Activated CD4-positive, alpha-beta memory T cell treated with anti-CD3 and anti-CD28 coated beads for 36 hours (primary cell): Measurements from ENCODE around the gene FASTKD3. TPM values are rescaled to one million over a fixed set of nuclear protein-coding genes. Genes with fewer than 3 reads are reported as not detected.
"Not testable (repeated sequence)": the region's sequence is repeated elsewhere in the genome, so short reads cannot be mapped to it uniquely, and the experiment has no call there.

Experiments
- CTCF ChIA-PET: fragments of 350-600 bp; sonication (Branson Sonifier 250); formaldehyde crosslinking; loops from one replicate; lab custom pipeline; 2021; ENCODE audit warnings: antibody characterized with exemption, inconsistent platforms; lab: Charles Lee
- POLR2A ChIA-PET: fragments of 350-600 bp; sonication (Branson Sonifier 250); formaldehyde crosslinking; loops from one replicate; lab custom pipeline; 2021; ENCODE audit warnings: antibody characterized with exemption; lab: Charles Lee
- DNase-seq: peaks from one replicate; pipeline ENCODE4 v3.0.0-alpha.2; 2020
- H3K27ac Mint-ChIP-seq: one replicate; pipeline ENCODE4 v1.8.0; 2021; ENCODE audit warnings: mixed read lengths
- H3K27me3 Mint-ChIP-seq: one replicate; pipeline ENCODE4 v1.8.0; 2021; ENCODE audit warnings: mixed read lengths
- H3K36me3 Mint-ChIP-seq: one replicate; pipeline ENCODE4 v1.8.0; 2021; ENCODE audit warnings: mixed read lengths
- H3K4me1 Mint-ChIP-seq: one replicate; pipeline ENCODE4 v1.8.0; 2021; ENCODE audit warnings: low read depth, mixed read lengths
- H3K4me3 Mint-ChIP-seq: one replicate; pipeline ENCODE4 v1.8.0; 2021; ENCODE audit warnings: mild to moderate bottlenecking, mixed read lengths
- H3K9me3 Mint-ChIP-seq: one replicate; pipeline ENCODE4 v1.8.0; 2021; ENCODE audit warnings: mixed read lengths
- intact Hi-C: fragments of 100-400 bp; cut with micrococcal nuclease; formaldehyde crosslinking; loops from one replicate; pipeline ENCODE4 v1.15.1; 2023
- total RNA-seq, 2 experiments: library from RNA; stranded (reverse); gene quantifications; one replicate each; pipeline ENCODE4 v1.2.3, GENCODE V29; 2021

FASTKD3 gene, protein sequence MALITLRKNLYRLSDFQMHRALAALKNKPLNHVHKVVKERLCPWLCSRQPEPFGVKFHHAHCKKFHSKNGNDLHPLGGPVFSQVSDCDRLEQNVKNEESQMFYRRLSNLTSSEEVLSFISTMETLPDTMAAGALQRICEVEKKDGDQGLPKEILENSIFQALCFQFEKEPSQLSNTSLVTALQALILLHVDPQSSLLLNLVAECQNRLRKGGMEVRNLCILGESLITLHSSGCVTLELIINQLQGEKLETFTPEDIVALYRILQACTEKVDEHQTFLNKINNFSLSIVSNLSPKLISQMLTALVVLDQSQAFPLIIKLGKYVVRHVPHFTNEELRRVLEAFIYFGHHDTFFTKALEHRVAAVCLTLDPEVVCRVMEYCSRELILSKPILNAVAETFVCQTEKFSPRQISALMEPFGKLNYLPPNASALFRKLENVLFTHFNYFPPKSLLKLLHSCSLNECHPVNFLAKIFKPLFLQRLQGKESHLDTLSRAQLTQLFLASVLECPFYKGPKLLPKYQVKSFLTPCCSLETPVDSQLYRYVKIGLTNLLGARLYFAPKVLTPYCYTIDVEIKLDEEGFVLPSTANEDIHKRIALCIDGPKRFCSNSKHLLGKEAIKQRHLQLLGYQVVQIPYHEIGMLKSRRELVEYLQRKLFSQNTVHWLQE
- total RNA-seq, result 1 to 10 TPM; 6.9 to 7.5 TPM

DNA sequence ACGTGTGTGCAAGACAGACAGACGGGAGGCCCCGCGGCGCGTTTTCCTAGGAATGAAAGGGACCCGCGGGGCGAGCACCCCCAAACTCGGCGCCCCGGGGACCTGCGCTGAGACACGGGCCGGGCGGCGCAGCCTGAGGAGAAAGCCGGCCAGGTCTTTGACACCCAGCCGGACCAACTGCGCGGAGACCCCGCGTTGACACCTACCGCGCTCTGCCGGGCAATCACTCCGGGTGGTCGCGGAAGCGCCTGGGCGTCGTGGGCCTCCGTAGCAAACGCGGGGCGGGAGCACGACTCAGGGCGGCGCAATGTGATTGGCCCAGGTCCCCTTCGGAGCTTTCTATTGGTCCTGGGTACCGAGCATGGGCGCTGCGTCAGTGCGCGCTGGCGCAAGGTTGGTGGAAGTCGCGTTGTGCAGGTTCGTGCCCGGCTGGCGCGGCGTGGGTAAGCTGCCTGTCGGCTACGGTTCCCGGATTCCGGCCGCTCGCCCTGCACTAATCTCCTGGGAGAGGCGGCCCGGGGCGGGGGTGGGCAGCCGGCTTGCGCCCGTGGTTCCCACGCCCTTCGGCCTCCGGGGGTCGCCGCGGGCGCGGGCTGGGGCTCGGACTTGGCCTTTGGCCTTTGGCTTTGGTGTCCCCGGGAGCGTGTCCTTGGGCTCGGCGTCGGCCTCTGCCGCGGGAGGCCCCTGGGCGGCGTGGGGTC lies at the start of gene FASTKD3, which contains the start of gene MTRR:
FASTKD3 (minus strand) TSS at position 259 of the 701 bp plus-strand sequence. CDS start 948 bp downstream, outside the sequence.
MTRR (plus strand) TSS at position 376 of the 701 bp plus-strand sequence. CDS start 1,647 bp downstream, outside the sequence.
- H3K9me3 Mint-ChIP-seq, result no peaks in the 10 kb centered on the region
- H3K4me3 Mint-ChIP-seq, result peak within 1 kb of the TSS; percentile 94
- H3K27me3 Mint-ChIP-seq, result no peaks in the 10 kb centered on the region
- DNase-seq, result peak; percentile 93
- peaks cover 29% of the 10 kb centered on the region for H3K36me3 Mint-ChIP-seq
- ChIA-PET POLR2A (interaction anchor here (0.7 to 2.8 kb wide), 6 partner anchors 9 to 1139 kb away, joined by 3 to 12 read pairs (median 4); no protein-coding TSS in a partner anchor), CTCF (interaction anchor here (0.8 to 3.0 kb wide), 6 partner anchors 9 to 1039 kb away, joined by 3 to 21 read pairs (median 4); no protein-coding TSS in a partner anchor)
- intact Hi-C loops, result loop anchor here (1.0 to 5.0 kb wide), 5 partner anchors 9 to 1236 kb away; partner anchors contain the start of genes NSUN2, SRD5A1 and TENT4A
- peak within 1 kb of the TSS; percentile 80 for H3K27ac Mint-ChIP-seq
- H3K4me1 Mint-ChIP-seq, result peaks cover 72% of the 10 kb centered on the region

DNA sequence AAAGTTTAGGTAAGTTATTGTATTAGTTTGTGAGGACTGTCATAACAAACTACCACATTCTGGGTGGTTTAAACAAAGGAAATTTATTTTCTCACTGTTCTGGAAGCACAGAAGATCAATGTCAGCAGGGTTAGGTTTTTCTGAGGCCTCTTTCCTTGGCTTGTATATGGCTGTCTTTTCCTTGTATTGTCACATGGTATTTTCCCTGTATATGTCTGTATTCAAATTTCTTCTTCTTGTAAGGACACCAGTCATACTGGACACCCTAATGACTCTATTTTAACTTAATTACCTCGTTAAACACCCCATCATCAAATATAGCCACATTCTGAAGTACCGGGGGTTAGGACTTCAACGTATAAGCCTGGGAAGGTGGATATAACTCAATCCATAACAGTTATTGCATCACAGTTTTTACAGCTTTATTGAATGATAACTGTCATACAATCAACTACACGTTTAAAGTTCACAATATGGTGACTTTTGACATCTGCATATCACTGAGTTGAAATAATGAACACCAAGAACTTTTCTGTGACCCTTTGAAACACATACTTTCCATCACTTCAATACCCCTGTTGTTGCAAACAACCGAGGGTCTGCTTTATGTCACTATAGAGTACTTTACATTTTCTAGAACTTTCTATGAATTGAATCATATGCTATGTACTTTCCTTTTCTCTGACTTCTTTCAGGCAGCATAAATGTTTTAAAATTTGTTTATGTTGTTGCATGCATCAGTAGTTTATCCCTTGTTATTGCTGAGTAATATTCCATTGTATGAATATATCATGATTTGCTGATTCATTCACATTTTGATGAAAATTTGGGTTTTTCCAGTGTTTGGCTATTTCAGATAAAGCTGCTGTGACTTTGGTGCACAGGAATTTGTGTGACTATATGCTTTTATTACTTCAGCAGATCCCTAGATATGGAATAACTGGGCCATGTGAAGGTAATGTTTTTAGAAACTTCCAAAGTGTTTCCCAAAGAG lies 48.6 kb upstream of the FASTKD3 start:
- ChIA-PET POLR2A (no interaction called here), CTCF (interaction anchor here (1.7 kb wide), 1 partner anchor 10 kb away, joined by 5 read pairs; no protein-coding TSS in a partner anchor)
- intact Hi-C loops, result no loop called here
- Mint-ChIP-seq H3K27me3 (peaks cover 5% of the 10 kb centered on the region), H3K9me3 (peaks cover 19% of the 10 kb centered on the region), H3K27ac (no peak overlapping the region), H3K4me3 (no peak overlapping the region), H3K36me3 (peaks cover 7% of the 10 kb centered on the region), H3K4me1 (no peaks in the 10 kb centered on the region)
- DNase-seq, result no peak

DNA sequence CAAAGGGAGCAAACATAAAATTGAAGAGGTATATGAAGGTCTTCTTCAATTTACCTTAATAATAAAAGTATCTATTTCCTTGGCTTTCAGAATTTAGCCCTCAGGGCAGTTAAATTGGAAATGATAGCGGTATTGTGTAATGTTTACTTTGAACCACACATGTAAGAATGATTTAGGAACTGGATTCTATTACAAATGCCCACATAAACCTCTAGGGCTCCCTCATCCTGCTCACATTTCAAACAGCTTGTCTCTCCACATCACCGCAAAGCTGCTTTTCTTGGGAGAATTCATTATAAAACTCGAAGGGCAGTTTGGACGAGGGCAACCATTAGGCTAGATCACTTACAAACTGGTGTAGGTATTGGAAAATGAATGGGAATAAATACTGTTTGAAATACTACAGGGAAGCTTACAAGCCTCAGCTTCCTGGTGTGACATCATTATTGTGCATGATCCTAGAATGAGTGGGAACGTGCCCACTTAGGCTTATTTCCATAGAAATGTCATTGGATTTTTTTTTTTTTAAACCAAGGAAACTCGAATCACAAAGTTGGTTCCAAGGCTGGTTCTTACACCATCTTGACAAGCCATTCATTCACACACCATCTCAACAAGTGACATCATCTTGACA lies 47.5 kb upstream of the FASTKD3 start:
- DNase-seq, result no peak
- Mint-ChIP-seq H3K4me1 (no peaks in the 10 kb centered on the region), H3K9me3 (peaks cover 30% of the 10 kb centered on the region), H3K27me3 (peaks cover 5% of the 10 kb centered on the region), H3K4me3 (no peak overlapping the region), H3K27ac (no peak overlapping the region), H3K36me3 (peaks cover 18% of the 10 kb centered on the region)
- intact Hi-C loops, result no loop called here
- POLR2A ChIA-PET, result interaction anchor here (0.6 kb wide), 1 partner anchor 99 kb away, joined by 5 read pairs; no protein-coding TSS in a partner anchor
- CTCF ChIA-PET, result no interaction called here

DNA sequence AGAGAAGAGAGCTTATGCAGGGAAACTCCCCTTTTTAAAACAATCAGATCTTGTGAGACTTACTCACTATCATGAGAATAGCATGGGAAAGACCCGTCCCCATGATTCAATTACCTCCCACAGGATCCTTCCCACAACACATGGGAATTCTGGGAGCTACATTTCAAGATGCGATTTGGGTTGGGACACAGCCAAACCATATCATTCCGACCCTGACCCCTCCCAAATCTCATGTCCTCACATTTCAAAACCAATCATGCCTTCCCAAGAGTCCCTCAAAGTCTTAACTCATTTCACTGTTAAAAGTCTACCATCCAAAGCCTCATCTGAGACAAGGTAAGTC lies 42.6 kb upstream of the FASTKD3 start:
- POLR2A ChIA-PET, H3K4me3 Mint-ChIP-seq, H3K4me1 Mint-ChIP-seq, H3K27me3 Mint-ChIP-seq, H3K27ac Mint-ChIP-seq, DNase-seq, intact Hi-C loops, CTCF ChIA-PET: not testable (repeated sequence)
- H3K9me3 Mint-ChIP-seq, result peaks cover 62% of the 10 kb centered on the region
- H3K36me3 Mint-ChIP-seq, result peaks cover 54% of the 10 kb centered on the region

DNA sequence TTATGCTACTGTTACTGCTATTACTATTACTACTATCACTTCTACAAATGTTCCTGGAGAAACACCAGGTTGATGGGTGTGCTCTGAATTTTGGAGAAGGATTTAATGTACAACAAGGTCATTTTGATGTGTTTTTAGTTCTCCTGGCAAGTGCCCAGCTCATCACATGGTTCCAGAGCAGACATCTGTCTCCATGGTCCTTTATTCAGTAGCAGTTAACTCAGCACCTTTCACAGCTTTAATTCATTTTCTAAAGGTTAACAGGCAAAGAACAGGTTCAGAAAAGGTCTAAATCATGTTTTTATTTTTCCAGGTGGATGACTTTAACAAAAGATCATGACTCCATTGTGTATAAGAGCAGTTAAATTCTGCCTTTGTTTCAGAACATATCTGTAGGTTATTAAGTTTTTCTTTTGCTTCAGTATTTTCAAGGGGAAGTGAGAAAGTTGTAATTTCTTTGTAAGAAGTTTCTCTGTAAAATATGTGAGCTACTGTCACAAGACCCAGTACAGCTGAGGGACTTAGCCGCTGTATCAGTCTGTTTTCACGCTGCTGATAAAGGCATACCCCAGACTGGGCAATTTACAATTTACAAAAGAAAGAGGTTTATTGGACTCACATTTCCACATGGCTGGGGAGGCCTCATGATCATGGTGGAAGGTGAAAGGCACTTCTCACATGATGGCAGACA lies 42.1 kb upstream of the FASTKD3 start:
- Mint-ChIP-seq H3K4me1 (no peaks in the 10 kb centered on the region), H3K4me3 (no peak overlapping the region), H3K27me3 (peaks cover 4% of the 10 kb centered on the region), H3K9me3 (peaks cover 62% of the 10 kb centered on the region), H3K27ac (no peak overlapping the region), H3K36me3 (peaks cover 58% of the 10 kb centered on the region)
- CTCF ChIA-PET, result interaction anchor here (0.6 to 1.4 kb wide), 2 partner anchors 24 to 1297 kb away, joined by 3 to 5 read pairs; no protein-coding TSS in a partner anchor
- DNase-seq, result no peak
- POLR2A ChIA-PET, result interaction anchor here (0.6 kb wide), 1 partner anchor 143 kb away, joined by 5 read pairs; no protein-coding TSS in a partner anchor
- intact Hi-C loops, result no loop called here

DNA sequence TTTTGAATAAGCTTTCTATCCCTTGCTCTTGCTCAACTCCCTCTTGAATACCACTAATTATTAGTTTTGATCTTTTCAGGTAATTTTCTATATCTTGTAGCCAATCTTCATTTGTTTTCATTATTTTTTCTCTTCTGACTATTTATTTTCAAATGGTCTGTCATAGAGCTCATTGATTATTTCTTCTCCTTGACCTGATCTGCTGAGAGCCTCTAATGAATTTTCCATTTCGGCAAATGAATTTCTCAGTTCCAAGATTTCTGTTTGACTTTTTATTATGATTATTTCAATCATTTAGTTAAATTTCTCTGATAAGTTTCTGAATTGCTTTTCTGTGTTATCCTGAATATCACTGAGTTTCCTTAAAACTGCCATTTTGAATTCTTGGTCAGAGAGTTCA lies 39.5 kb upstream of the FASTKD3 start:
- H3K36me3 Mint-ChIP-seq, result peaks cover 82% of the 10 kb centered on the region
- POLR2A ChIA-PET, result no interaction called here
- CTCF ChIA-PET, result interaction anchor here (0.9 kb wide), 1 partner anchor 21 kb away, joined by 3 read pairs; no protein-coding TSS in a partner anchor
- intact Hi-C loops, result no loop called here
- H3K4me1 Mint-ChIP-seq, result peaks cover 10% of the 10 kb centered on the region
- H3K27ac Mint-ChIP-seq, result no peak overlapping the region
- H3K4me3 Mint-ChIP-seq, result no peak overlapping the region
- H3K9me3 Mint-ChIP-seq, result peaks cover 52% of the 10 kb centered on the region
- DNase-seq, result no peak
- H3K27me3 Mint-ChIP-seq, result no peaks in the 10 kb centered on the region

DNA sequence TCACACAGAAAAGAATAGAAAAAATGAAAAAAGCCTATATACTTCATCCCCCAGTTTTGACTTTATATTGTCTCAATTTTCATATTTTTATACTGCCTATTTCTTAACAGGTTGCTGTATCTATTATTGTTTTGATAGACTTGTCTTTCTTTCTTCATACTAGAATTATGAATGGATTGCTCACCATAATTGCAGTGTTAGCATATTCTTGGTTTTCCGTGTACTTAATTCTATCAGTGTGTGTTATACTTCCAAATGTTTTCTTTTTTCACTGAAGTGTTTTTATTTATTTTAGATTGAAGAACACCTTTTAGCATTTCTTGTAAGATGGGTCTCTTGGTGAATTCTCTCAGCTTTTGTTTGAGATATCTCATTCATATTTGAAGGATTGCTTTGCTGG lies 38.8 kb upstream of the FASTKD3 start:
- Mint-ChIP-seq H3K4me1 (peaks cover 12% of the 10 kb centered on the region), H3K4me3 (no peak overlapping the region), H3K36me3 (peaks cover 81% of the 10 kb centered on the region), H3K27me3 (no peaks in the 10 kb centered on the region), H3K27ac (no peak overlapping the region), H3K9me3 (peaks cover 45% of the 10 kb centered on the region)
- intact Hi-C loops, result no loop called here
- POLR2A ChIA-PET, result no interaction called here
- no peak for DNase-seq
- CTCF ChIA-PET, result interaction anchor here (0.9 kb wide), 1 partner anchor 21 kb away, joined by 3 read pairs; no protein-coding TSS in a partner anchor

DNA sequence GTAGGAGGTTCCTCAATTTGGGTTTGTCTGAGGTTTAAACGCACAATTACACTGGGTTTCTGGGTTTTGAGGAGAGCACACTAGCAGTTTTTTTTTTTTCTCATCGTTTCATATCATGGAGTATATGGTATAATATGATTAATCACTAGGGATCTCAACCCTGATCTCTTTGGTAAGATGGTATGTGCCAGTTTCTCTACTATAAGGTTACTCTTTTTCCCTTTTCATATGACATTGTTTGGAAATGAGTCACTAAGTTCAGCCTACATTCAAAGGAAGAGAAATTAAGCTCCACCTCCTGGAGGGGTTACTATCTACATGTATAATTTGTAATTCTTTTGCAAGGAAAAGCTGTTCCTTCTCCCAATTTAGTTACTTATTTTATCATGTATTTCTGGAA lies 35.3 kb upstream of the FASTKD3 start:
- peaks cover 22% of the 10 kb centered on the region for H3K9me3 Mint-ChIP-seq
- intact Hi-C loops, result loop anchor here (1.0 kb wide), 1 partner anchor 9 kb away; no protein-coding TSS in a partner anchor
- no peak overlapping the region for H3K4me3 Mint-ChIP-seq
- no peak for DNase-seq
- ChIA-PET POLR2A (interaction anchor here (0.7 kb wide), 1 partner anchor 650 kb away, joined by 3 read pairs; no protein-coding TSS in a partner anchor), CTCF (interaction anchor here (1.9 kb wide), 1 partner anchor 17 kb away, joined by 7 read pairs; no protein-coding TSS in a partner anchor)
- no peaks in the 10 kb centered on the region for H3K27me3 Mint-ChIP-seq
- H3K27ac Mint-ChIP-seq, result peak overlapping the region; percentile 8
- peaks cover 78% of the 10 kb centered on the region for H3K36me3 Mint-ChIP-seq
- H3K4me1 Mint-ChIP-seq, result peaks cover 19% of the 10 kb centered on the region

DNA sequence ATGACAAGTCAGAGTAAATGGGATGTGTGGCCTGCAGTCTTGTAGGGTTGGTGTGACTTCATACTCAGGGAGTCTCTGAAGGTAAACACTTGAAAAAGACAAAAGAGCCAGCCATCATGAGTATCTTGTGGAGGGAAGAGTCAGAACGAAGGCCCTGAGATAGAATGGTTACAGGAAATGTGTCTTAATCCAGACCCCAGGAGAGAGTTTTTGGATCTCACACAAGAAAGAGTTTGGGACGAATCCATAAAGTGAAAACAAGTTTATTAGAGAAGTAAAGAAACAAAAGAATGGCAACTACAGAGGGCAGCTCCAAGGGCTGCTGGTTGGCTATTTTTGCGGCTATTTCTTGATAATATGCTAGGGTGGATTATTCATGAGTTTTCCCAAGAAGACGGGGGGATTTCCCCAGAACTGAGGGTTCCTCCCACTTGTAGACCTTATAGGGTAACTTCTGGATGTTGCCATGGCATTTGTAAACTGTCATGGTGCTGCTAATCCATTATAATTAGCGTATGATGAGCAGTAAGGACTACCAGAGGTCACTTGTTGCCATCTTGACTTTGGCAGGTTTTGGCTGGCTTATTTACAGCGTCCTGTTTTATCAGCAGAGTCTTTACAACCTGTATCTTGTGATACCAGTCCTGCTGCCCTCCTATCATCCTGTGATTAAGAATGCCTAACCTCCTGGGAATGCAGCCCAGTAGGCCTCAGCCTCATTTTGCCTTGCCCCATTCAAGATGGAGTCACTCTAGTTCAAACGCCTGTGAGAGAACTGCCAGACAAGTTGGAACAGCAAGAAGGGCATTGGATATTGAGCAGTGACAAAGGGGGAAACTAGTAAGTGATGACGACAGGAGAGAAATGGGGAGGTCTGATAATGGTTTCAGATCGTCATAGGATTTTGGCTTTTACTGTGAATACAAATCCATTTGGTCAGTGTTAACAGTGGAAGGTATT lies 34.1 kb upstream of the FASTKD3 start:
- peaks cover 11% of the 10 kb centered on the region for H3K9me3 Mint-ChIP-seq
- H3K4me3 Mint-ChIP-seq, result no peak overlapping the region
- H3K27me3 Mint-ChIP-seq, result no peaks in the 10 kb centered on the region
- CTCF ChIA-PET, result no interaction called here
- intact Hi-C loops, result no loop called here
- no peak overlapping the region for H3K27ac Mint-ChIP-seq
- DNase-seq, result no peak
- peaks cover 78% of the 10 kb centered on the region for H3K36me3 Mint-ChIP-seq
- H3K4me1 Mint-ChIP-seq, result peaks cover 19% of the 10 kb centered on the region
- POLR2A ChIA-PET, result no interaction called here
